Naive B cell (primary cell): ENCODE measurements around the gene ARNT2. TPM values are rescaled to one million over a fixed set of nuclear protein-coding genes. Genes with fewer than 3 reads are reported as not detected.

ENCODE experiments used
- ATAC-seq, 2 donors: fragments of 150-1000 bp; cut with Tn5 transposase; 2 replicates each; pipeline ENCODE4 v1.10.0; 2021; ENCODE audit warnings: low read depth in 2 of 2, mild to moderate bottlenecking in 2 of 2, moderate library complexity in 2 of 2
- DNase-seq: peaks from one replicate; pipeline ENCODE4 v3.0.0; 2022
- H3K27ac Mint-ChIP-seq, 6 donors: one replicate each; pipeline ENCODE4 v1.8.0; 2020 to 2022; ENCODE audit warnings: mild to moderate bottlenecking in 6 of 6, mixed read lengths in 6 of 6, moderate library complexity in 5 of 6, inconsistent platforms in 2 of 6
- H3K27me3 Mint-ChIP-seq, 3 donors: one replicate each; pipeline ENCODE4 v1.8.0; 2021 to 2022; ENCODE audit warnings: mixed read lengths in 3 of 3, mild to moderate bottlenecking in 1 of 3
- H3K36me3 Mint-ChIP-seq, 2 donors: one replicate each; pipeline ENCODE4 v1.8.0; 2020 to 2022; ENCODE audit warnings: mixed read lengths in 2 of 2, inconsistent platforms in 1 of 2, mild to moderate bottlenecking in 1 of 2
- H3K4me1 Mint-ChIP-seq, 3 donors: one replicate each; pipeline ENCODE4 v1.8.0; 2020 to 2022; ENCODE audit warnings: mixed read lengths in 3 of 3, inconsistent platforms in 1 of 3, mild to moderate bottlenecking in 1 of 3, moderate library complexity in 1 of 3
- H3K4me3 Mint-ChIP-seq, 8 donors: one replicate each; pipeline ENCODE4 v1.8.0; 2020 to 2022; ENCODE audit warnings: mild to moderate bottlenecking in 8 of 8, mixed read lengths in 8 of 8, moderate library complexity in 8 of 8, inconsistent platforms in 2 of 8
- H3K9me3 Mint-ChIP-seq, 7 donors: one replicate each; pipeline ENCODE4 v1.8.0; 2020 to 2022; ENCODE audit warnings: mixed read lengths in 7 of 7, mild to moderate bottlenecking in 5 of 7, inconsistent platforms in 2 of 7, moderate library complexity in 1 of 7
- polyA plus RNA-seq, 6 donors: library from polyadenylated mRNA; unstranded; fragments of 300-500 nt; fragmentation: Illumina TruSeq; gene quantifications; one replicate each; pipeline ENCODE4 v1.2.3, GENCODE V29; 2021; ENCODE audit warnings: low read depth in 6 of 6

Gene ARNT2
- polyA plus RNA-seq, 6 donors from 2014 or later = not detected

GRCh38 chr15:80594091-80594889, 190.1 kb downstream of the ARNT2 start:
- no peak for DNase-seq
- no peak for ATAC-seq
- no peaks in the 10 kb centered on the region for H3K9me3 Mint-ChIP-seq
- H3K4me3 Mint-ChIP-seq = no peak overlapping the region
- no peaks in the 10 kb centered on the region for H3K4me1 Mint-ChIP-seq
- H3K27ac Mint-ChIP-seq = no peak overlapping the region
- H3K36me3 Mint-ChIP-seq = no peaks in the 10 kb centered on the region
- peaks cover 0 to 5% (median 4%) of the 10 kb centered on the region in 3 donors for H3K27me3 Mint-ChIP-seq

GRCh38 chr15:80595396-80595795, 191.2 kb downstream of the ARNT2 start:
- H3K9me3 Mint-ChIP-seq = peaks cover 0 to 6% (median 0%) of the 10 kb centered on the region in 7 donors
- no peak overlapping the region for H3K27ac Mint-ChIP-seq
- no peak overlapping the region for H3K4me3 Mint-ChIP-seq
- H3K4me1 Mint-ChIP-seq = no peaks in the 10 kb centered on the region
- DNase-seq (no peak), ATAC-seq (no peak)
- no peaks in the 10 kb centered on the region for H3K36me3 Mint-ChIP-seq
- H3K27me3 Mint-ChIP-seq = peaks cover 0 to 15% (median 5%) of the 10 kb centered on the region in 3 donors

GRCh38 chr15:80596521-80596976, 192.4 kb downstream of the ARNT2 start:
- no peaks in the 10 kb centered on the region for H3K4me1 Mint-ChIP-seq
- H3K9me3 Mint-ChIP-seq = peaks cover 0 to 7% (median 0%) of the 10 kb centered on the region in 7 donors
- H3K36me3 Mint-ChIP-seq = no peaks in the 10 kb centered on the region
- H3K4me3 Mint-ChIP-seq = no peak overlapping the region
- no peak for DNase-seq
- no peak for ATAC-seq
- no peak overlapping the region for H3K27ac Mint-ChIP-seq
- peaks cover 0 to 19% (median 0%) of the 10 kb centered on the region in 3 donors for H3K27me3 Mint-ChIP-seq

GRCh38 chr15:80597076-80597475, 192.9 kb downstream of the ARNT2 start:
- H3K4me1 Mint-ChIP-seq = no peaks in the 10 kb centered on the region
- H3K36me3 Mint-ChIP-seq = no peaks in the 10 kb centered on the region
- H3K27ac Mint-ChIP-seq = no peak overlapping the region
- ATAC-seq = no peak
- H3K9me3 Mint-ChIP-seq = peaks cover 0 to 12% (median 0%) of the 10 kb centered on the region in 7 donors
- DNase-seq = no peak
- peaks cover 0 to 19% (median 0%) of the 10 kb centered on the region in 3 donors for H3K27me3 Mint-ChIP-seq
- H3K4me3 Mint-ChIP-seq = no peak overlapping the region

- H3K36me3 Mint-ChIP-seq = no peaks in the 10 kb centered on the region
- DNase-seq = no peak
- peaks cover 0 to 24% (median 0%) of the 10 kb centered on the region in 3 donors for H3K27me3 Mint-ChIP-seq
- no peak for ATAC-seq
- no peaks in the 10 kb centered on the region for H3K4me1 Mint-ChIP-seq
- no peak overlapping the region for H3K4me3 Mint-ChIP-seq
- peaks cover 0 to 12% (median 0%) of the 10 kb centered on the region in 7 donors for H3K9me3 Mint-ChIP-seq
- no peak overlapping the region for H3K27ac Mint-ChIP-seq
Measured at GRCh38 chr15:80599359-80599758, 195.2 kb downstream of the ARNT2 start.

- ATAC-seq = no peak
- Mint-ChIP-seq H3K27ac (no peak overlapping the region), H3K27me3 (peaks cover 0 to 26% (median 9%) of the 10 kb centered on the region in 3 donors), H3K4me3 (no peak overlapping the region), H3K9me3 (peaks cover 0 to 12% (median 0%) of the 10 kb centered on the region in 7 donors), H3K36me3 (no peaks in the 10 kb centered on the region), H3K4me1 (no peaks in the 10 kb centered on the region)
- DNase-seq = no peak
Measured at GRCh38 chr15:80600626-80601025, 196.4 kb downstream of the ARNT2 start.

GRCh38 chr15:80601256-80601655, 197.1 kb downstream of the ARNT2 start:
- Mint-ChIP-seq H3K27ac (no peak overlapping the region), H3K36me3 (no peaks in the 10 kb centered on the region), H3K9me3 (peaks cover 0 to 12% (median 0%) of the 10 kb centered on the region in 7 donors), H3K27me3 (peaks cover 0 to 31% (median 15%) of the 10 kb centered on the region in 3 donors), H3K4me1 (no peaks in the 10 kb centered on the region), H3K4me3 (no peak overlapping the region)
- ATAC-seq = no peak
- DNase-seq = no peak

- ATAC-seq = no peak
- H3K27me3 Mint-ChIP-seq = peaks cover 9 to 27% (median 20%) of the 10 kb centered on the region in 3 donors
- H3K27ac Mint-ChIP-seq = no peak overlapping the region
- H3K4me1 Mint-ChIP-seq = no peaks in the 10 kb centered on the region
- DNase-seq = no peak
- peaks cover 0 to 12% (median 1%) of the 10 kb centered on the region in 7 donors for H3K9me3 Mint-ChIP-seq
- H3K36me3 Mint-ChIP-seq = no peaks in the 10 kb centered on the region
- no peak overlapping the region for H3K4me3 Mint-ChIP-seq
Measured at GRCh38 chr15:80604583-80605575, 200.7 kb downstream of the ARNT2 start.

GRCh38 chr15:80605591-80606150, 201.5 kb downstream of the ARNT2 start:
- ATAC-seq (no peak), DNase-seq (no peak)
- no peaks in the 10 kb centered on the region for H3K4me1 Mint-ChIP-seq
- H3K4me3 Mint-ChIP-seq = no peak overlapping the region
- H3K27me3 Mint-ChIP-seq = peaks cover 9 to 20% (median 19%) of the 10 kb centered on the region in 3 donors
- H3K36me3 Mint-ChIP-seq = no peaks in the 10 kb centered on the region
- H3K27ac Mint-ChIP-seq = peak overlapping the region in 2 of 6 donors; percentile 48 to 63
- H3K9me3 Mint-ChIP-seq = peaks cover 0 to 12% (median 0%) of the 10 kb centered on the region in 7 donors

GRCh38 chr15:80606511-80607071, 202.4 kb downstream of the ARNT2 start:
- H3K9me3 Mint-ChIP-seq = peaks cover 0 to 5% (median 0%) of the 10 kb centered on the region in 7 donors
- ATAC-seq = no peak

GRCh38 chr15:80607287-80607980, 203.3 kb downstream of the ARNT2 start:
- Mint-ChIP-seq H3K36me3 (no peaks in the 10 kb centered on the region), H3K27ac (no peak overlapping the region), H3K4me1 (no peaks in the 10 kb centered on the region), H3K27me3 (peaks cover 9 to 20% (median 18%) of the 10 kb centered on the region in 3 donors), H3K4me3 (peak overlapping the region in 1 of 8 donors; percentile 21), H3K9me3 (peaks cover 0 to 2% (median 0%) of the 10 kb centered on the region in 7 donors)
- DNase-seq = no peak
- no peak for ATAC-seq

More at GRCh38 chr15:80606511-80607071, 202.4 kb downstream of the ARNT2 start:
- no peak overlapping the region for H3K27ac Mint-ChIP-seq
- DNase-seq = no peak
- peaks cover 9 to 20% (median 18%) of the 10 kb centered on the region in 3 donors for H3K27me3 Mint-ChIP-seq
- no peaks in the 10 kb centered on the region for H3K4me1 Mint-ChIP-seq
- no peaks in the 10 kb centered on the region for H3K36me3 Mint-ChIP-seq
- no peak overlapping the region for H3K4me3 Mint-ChIP-seq

- peaks cover 0 to 2% (median 0%) of the 10 kb centered on the region in 7 donors for H3K9me3 Mint-ChIP-seq
- no peak overlapping the region for H3K4me3 Mint-ChIP-seq
- no peak for DNase-seq
- H3K27ac Mint-ChIP-seq = peak overlapping the region in 1 of 6 donors; percentile 54
- no peaks in the 10 kb centered on the region for H3K4me1 Mint-ChIP-seq
- peaks cover 13 to 20% (median 13%) of the 10 kb centered on the region in 3 donors for H3K27me3 Mint-ChIP-seq
- no peaks in the 10 kb centered on the region for H3K36me3 Mint-ChIP-seq
- no peak for ATAC-seq
Measured at GRCh38 chr15:80608688-80609087, 204.5 kb downstream of the ARNT2 start.
